Kidney tubule cell (primary cell): ENCODE data around the gene AFF1.
"Not testable (repeated sequence)": the region's sequence is repeated elsewhere in the genome, so short reads cannot be mapped to it uniquely, and the experiment has no call there.

Source experiments
- DNase-seq: peaks from one replicate; pipeline ENCODE4 v3.0.0-alpha.2; 2018; ENCODE audit warnings: low spot score

Gene AFF1

DNA sequence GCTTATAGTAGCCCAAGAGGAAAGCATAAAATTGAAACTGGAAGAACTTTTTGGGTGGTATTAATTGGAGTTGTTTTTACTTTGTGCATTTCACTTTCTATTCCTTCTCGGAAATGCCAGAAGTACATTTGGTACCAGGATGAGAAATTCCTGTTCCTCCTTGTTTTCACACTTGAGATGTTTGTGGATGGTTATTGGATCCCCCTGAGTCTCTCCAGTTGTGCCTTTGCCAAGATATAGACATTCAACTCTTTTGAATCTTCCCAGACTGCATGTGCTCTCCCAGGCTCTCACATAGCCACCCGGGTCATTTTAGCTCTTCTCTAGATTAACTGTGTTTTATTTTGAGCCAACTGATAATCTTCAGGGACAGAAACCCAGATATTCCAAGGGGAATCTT, 120.5 kb downstream of the AFF1 start:
- DNase-seq, result no peak

DNA sequence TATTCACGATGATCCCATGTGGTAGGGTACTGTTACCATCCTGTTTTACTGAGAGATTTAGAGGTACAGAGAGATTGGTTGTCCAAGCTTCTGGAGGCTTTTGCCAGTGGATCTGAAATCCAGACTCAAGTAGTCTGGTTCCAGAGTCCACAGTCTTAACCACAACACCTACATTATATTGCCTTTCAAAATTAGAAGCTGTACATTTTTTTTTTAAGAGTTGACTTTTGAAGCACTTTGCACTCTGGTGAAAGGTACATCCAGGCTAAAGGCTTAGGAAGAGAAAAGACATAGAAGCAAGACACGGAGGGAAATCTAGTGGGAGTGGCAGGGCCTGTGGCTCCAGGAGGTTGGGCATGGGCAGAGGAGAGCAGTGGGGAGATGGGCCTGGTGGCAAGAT, 122.1 kb downstream of the AFF1 start:
- DNase-seq, result no peak

DNA sequence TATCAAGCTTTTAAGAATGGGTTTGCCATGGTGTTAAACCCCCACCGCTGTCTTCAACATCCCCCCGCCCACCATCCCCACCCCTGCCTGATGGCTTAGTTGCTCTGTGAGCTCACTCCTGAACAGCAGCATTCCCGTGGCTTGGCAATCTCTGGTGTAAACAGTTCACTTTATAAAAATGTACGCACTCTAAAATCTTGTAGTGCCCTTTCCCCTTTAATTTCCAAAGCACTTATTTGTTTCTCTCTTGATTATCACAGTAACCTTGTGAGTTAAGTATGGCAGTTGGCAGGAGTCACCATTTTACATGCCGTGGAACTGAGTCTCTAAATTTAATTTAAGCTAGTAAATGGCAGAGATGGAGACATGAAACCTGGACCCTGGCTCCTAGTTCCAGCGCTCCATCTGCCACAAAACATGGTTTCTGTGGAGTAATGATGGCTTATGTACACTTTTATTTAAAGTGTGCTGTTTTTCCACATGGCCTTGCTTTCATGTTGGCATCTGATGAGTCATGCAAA, 123.1 kb downstream of the AFF1 start:
- no peak for DNase-seq

DNA sequence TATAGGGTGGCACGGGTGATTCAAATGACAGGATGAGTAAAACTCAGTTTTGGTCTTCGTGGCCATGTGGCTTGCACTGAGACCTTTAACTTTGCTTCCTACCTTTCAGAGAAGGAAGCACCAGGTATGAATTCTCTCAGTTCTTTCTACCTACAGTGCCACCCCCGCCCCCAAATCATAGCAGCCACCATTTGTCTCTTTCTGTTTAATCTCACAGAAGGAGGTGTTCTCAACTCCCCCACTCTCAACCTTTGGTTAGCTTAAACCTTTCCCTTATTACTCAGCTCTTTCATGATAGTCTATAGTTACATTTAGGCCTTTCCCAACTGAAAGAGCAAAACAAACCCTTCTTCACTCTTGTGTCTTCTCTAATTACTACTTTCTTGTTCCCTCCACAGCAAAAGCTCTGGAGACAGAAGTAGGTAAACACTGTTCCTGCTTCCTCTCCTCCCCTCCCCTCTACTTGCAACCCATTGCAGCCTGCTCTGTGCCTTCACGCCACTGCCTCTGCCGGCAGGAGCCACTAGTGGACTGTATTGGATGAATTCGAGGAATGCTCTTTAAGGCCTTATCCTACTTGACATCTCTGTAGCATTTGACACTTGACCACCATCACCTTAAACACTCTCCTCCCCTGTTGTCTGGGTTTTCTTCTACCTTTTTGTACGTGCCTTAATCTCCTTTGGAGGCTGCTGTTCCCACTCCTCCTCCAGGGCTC, 123.7 kb downstream of the AFF1 start:
- peak; percentile 68 for DNase-seq

DNA sequence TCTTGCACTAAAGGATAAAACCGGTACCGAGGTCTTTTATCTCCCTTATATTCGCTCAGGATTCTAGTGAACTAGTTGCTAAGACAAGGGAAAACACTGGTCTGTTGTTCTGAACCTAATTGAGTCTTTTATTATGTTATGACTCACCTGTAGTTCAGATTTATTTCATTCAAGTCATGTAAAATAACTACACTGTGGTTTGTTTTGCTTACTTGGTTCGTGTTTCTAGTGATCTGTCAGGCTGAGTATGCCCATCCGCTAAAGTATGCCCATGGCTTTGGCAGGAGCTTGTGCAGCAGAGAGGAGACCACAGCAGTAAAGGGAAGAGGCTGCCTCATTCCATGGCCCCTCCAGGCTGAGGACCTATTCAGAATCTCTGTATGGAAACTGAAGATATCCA, 126.1 kb downstream of the AFF1 start:
- DNase-seq, result peak; percentile 94

DNA sequence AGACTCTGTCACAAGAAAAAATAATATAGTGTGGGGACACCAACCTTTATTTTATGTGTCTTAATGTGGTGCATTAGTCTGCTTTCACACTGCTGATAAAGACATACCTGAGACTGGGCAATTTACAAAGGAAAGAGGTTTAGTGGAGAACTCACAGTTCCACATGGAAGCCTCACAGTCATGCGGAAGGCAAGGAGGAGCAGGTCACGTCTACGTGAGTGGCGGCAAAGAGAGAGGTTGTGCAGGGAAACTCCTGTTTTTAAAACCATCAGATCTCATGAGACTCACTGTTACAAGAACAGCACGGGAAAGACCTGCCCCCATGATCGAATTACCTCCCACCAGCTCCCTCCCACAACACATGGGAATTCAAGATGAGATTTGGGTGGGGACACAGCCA, 130.2 kb downstream of the AFF1 start:
- peak; percentile 58 for DNase-seq

DNA sequence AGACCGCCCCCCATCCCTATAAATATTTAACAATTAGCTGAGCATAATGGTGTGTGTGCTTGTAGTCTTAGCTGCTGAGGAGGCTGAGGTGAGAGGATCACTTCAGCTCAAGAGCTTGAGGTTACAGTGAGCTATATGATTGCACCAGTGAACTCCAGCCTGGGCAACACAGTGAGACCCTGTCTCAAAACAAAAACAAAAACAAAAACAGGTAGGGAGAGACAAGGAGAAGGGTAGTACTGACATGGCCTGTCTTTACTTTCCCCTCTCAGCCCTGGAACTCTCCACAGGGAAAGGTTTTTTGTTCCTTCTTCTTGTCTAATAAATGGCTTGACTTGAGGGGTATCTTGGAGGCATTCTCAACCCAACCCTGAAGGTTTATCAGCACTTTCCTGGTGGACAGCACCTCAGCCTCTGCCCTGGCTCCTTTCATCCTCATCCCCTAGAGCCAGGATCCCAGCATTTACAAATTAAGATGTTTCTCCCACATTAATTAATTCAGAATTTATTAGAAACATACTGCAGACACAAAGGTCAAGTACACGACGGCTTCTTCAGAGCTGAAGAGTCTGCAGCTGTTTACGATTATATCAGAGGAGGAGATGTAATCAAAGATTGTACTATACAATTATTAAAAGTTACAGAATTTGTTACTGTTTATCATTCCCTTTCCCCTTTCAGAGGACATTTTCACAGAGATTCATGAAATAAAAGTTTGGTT, 131.8 kb downstream of the AFF1 start:
- DNase-seq, result no peak

DNA sequence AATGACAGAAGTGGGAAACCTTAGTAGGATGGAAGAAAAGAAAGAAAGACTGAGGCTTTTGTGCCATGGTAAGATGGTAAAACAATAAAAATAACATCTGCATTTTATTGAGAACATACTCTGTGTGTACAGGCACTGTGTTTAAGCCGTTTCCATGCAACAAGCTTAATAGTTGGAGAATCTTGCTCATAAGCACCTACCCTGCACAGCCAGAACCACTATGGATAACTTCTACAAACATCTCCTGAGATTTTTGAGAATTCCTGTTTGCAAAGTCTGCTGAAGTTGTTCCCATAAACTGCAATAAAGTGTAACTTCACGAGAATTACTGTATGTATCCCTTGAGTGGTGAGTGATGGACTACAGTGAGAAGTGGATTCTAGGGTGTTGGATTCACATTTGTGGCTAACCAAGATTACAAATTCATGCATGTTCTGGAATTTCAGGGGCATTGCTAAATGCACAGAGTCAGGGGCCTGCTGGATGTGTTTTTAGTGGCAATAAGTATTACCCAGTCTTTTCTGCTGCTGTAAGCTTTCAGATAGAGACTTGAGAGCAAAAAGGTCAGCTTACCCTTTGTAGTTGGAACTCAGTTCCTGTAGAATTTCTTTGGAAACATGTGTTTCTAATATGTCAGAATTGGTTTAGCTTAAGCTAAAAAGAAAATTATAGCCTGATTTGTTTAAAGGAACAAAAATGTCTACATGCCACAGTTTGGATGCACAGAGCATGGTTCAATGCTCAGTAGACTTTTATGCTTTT, 132.5 kb downstream of the AFF1 start:
- DNase-seq, result no peak

DNA sequence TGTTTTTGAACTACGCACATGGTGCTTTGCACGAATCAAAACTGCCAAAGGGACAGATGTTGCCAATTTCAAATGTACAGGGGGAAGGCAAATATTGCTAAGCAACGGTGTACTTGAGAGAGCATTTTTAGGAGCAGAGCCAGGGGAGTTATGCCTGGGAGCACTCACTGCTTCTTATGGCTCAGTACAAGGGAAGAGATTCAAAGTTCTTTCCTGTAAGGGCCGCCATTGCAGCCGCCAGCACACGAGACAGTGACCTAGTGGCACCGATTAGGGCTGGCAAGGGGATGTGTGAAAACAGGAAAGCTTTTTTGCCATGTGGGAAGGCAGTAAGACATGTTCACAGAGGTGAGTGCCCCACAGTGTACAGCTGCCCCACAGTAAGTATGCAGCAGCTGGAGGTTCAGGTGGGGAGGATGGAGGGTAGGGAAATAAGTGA, 133.8 kb downstream of the AFF1 start:
- DNase-seq, result no peak

DNA sequence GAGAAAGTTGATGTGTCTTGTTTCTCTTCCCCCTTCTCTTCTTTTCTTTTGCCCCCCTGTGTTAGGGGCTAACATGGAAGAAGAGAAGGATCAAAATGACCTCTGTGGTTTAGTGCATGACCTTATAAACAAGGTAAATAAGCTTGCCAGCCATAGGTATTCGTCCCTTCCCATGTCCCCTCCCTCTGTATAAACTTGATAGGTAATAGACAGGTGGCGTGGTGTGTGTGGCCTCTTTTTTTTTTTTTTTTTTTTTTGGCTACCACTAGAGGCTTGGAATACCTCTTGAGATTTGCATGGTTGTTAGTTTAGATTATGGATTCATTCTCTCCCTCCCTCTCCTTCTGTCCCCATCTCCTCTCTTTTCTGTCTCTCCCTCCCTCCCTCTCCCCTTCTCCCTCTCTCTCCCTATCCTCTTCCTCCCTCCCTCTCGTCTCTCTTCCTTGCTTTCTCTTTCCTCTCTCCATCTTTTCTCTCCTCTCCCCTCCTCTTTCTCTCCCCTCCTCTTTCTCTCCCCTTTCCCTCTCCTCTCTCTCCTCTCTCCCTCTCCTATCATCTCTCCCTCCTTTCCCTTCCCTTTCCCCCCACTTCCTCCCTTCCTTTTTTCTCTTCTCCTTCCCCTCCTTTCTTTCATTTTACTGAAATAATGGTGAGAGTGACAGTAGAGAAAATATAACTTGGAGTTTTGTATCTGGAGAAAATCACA, 134.4 kb downstream of the AFF1 start:
- no peak for DNase-seq

DNA sequence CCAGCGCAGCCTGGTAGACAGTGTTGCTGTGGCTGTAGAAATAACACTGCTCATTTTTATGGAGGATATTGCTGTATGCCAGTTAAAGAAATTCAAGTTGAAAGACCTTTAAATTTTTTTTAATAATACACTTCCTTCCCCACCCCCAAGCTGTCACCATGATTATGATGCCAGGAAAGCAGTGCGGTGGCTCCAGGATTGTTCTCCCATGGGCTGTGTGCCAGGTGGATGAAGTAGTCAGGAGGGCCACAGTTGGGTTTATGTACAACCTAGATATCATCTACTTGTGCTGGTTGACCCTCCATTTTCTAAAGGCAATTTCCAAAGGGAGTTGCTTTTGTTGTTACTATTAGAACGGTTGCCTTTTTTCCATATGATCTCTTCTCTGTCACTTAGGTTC, 136.6 kb downstream of the AFF1 start:
- peak; percentile 64 for DNase-seq

DNA sequence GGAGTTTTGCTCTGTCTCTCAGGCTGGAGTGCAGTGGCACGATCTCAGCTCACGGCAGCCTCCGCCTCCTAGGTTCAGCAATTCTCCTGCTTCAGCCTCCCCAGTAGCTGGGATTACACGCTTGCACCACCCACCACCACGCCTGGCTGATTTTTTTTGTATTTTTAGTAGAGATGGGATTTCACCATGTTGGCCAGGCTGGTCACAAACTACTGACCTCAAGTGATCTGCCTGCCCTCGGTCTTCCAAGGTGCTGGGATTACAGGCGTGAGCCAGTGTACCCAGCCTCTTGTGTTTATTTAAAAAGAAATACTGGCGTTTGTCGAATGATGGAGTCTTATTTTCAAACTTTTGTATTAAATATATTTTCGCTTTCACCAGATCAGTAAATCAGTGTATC, 137.7 kb downstream of the AFF1 start:
- DNase-seq, result not testable (repeated sequence)

DNA sequence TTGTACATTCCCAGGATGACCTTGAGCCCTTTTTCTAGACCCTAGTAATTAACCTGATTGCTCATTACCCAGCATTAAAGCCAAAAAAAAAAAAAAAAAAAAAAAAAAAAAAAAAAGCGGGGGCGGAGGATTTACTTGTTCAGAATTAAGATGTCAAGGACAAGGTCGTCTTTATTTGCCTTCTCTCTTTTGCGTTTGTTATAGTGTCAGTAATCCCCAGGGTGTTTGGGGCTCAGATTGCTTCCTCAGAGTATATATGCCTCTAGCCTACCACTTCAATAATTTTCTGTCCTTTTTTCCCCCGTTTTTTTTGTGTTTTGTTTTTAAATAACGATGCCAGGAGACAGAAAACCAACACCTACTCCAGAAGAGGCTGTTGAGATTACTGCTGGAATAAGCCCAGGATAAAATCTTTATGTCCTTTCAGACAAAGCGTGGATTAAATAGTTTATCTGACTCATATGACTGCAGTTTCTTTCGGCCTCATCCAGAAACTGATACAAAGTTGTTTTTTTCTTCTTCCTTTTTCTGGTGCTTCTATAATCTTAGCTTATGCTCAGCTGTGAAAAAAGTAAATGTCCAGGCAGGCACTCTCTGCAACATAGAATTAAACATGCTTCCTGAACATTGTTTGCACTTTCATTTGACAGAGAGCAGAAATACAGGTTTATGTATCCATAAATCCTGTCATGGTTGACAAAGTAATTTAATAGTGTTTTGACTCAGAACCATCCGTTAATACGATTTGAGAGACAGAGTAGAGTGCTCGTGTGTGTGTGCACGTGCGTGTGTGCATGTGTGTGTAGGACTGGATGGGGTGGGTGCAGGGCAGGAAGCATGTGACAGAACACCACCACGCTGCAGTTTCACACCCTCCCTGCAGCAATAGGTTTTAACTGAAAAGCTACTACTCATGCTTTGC, 138.6 kb downstream of the AFF1 start:
- DNase-seq, result peak; percentile 43

DNA sequence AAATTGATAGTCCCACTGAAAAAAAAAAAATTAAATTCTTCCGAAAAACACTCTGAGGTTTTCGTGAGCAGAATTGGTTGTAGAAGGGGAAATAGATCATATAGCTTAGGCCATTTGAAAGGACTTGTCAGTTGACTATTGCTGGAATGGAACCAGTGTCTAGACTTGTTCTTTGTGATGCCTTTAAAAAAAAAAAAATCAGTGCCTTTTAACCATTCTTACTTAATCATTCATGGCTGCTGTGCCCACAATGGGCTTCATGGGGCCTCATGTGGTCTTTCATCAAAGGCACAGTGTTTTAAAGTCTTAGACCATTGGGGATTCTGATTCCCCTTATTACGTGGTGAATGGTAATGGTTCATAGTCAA, 139.3 kb downstream of the AFF1 start:
- DNase-seq, result no peak

DNA sequence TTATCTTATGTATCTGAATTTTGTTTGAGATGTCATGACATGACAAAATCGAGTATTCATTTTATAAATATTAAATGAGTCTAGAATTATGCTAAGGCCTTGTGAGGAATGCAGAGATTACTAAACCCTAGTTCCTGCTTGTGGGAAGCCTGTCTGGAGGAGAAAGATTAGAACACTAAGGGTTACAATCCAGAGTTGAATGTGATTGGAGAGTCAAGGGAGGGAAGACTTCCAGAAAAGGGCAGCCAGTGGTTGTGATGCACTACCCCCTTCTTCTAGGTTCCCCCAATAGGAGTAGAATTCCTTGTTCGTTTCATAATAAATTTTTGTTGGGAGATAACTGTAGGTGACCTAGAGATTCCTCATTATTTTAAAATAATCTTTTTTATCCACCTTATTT, 141.1 kb downstream of the AFF1 start:
- no peak for DNase-seq

DNA sequence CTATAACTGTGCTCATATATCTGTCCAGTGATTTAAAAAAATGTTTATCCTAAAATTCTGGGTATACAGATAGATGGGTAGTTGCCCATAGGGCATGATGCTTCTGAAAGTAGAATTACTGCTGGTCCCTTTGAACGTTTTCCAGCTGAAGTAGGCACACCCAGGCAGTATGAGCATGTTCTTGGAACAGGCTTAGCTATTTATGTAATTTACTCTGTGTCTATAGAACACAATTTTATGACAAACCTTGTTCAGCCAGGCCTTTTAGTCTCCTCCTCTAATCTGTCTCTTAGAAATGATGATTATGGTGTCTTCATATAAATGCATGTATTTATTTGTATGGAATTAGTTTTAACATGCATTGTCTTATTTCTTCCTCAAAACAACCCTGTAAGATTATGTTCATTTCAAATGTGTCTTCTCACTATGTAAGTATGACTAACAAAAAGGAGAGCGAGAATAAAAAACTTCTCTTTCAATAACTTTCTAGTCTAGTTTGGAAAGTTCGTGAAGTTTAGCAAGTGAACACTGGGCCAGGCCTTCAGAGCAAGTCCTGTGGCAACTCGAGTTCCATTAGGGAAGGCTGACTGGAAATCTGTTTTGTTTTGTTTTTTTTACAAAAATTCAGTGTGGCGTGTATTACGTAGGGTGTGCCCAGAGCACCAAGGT, 142.0 kb downstream of the AFF1 start:
- no peak for DNase-seq

DNA sequence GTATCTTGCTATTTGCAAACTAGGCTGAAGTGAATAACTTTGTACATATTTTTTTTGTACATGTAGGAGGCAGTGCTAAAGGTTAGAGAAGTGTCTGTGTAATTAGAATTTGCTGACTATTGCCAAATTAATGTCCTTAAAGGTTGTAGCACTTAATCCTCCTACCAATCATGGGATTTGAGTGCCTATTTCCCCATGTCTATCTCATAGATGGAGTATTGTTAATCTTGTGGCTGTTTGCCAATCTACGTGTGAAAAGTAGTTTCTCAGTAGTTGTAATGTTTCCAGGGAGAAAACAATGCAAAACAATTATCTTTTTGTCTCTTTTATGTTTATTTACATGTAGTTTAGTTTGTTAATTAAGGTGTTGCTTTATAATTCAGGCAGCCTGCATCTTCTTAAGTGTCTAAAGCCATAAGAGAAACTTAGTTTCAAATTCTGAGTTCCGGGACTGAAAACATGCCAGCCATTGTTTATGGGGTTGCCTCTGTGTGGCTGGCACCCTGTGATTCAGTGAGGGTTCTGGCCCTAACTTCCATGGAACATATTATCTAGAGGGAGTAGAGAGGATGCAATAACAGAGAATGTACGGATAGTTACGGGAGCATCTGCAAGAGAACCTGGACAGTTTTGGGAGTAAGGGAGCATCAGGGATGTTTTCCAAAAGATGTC, 143.2 kb downstream of the AFF1 start:
- DNase-seq, result no peak

DNA sequence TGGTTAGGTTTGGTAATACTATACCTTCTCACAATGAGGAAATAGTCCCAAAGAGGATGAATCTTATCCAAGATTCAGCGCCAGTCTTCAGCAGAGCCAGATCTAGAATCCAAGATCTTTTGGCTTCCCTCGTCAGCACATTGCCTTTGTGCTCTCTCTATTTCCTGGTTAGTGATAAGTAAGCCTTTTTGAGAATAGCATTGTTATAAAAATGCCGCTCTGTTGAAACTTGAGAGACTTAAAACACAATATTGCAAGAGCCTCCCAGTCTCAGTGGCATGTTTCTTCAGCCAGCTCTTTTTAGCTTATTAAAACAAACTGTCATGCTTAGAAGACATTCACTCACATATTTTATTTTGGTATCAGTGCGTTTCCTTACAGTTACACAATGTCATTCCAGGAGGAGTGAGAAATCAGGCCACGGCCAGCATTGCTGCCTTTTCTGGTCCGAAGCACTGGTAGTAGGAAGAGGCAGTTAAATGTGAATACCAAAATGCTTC, 144.2 kb downstream of the AFF1 start:
- peak; percentile 38 for DNase-seq

DNA sequence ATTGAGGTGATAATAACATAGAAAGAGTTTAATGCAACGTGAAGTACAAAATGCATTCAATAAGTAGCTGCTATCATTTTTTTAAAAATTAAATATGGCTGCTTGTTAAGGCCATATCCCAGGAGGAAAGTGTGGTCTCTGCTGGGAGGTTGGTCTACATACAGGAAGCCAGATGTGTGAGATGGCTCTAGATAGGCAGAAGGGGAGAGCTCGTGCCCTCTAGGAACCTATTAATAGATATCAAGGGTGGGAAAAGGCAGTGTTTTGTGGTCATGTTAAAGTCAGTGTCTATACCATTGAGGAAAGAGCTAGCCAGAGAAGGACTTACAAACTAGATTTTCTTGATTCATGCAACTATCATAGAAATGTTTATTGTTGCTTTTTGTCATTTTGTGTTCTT, 145.2 kb downstream of the AFF1 start:
- no peak for DNase-seq

DNA sequence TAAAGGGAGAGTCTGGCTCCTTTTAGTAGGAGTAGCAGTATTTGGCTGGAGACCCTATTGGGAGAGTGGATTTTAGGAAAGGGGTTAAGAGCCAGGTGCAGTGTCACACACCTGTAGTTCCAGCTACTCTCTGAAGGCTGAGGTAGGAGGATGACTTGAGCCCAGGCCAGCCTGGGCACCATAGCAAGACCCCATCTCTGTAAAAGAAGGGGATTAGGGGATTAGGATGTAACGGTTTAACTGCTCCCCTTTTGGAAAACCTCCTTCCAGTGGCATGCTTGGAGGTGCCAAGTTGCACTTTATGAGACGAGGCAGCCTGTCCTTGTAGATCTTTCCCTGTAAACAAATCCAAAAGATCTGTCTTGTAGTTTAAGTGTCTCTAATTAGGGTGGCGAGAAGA, 145.7 kb downstream of the AFF1 start:
- DNase-seq, result no peak
